Activated T-cell treated with anti-CD3 and anti-CD28 coated beads, Interleukin-2, amount 50 U/mL, for 48 hours (primary cell): ENCODE data around the gene HNMT.
A peak's percentile ranks its signal among the peaks of the same experiment; 100 is the strongest.
"Not testable (repeated sequence)": the region's sequence is repeated elsewhere in the genome, so short reads cannot be mapped to it uniquely, and the experiment has no call there.

ENCODE experiments used
- DNase-seq, 2 experiments: peaks; one replicate each; pipeline ENCODE4 v3.0.0-alpha.2; 2020

The HNMT gene

GRCh38 chr2:137947032-137947727 lies 17.1 kb upstream of the HNMT start:
- no peak for DNase-seq

GRCh38 chr2:137947728-137948336 lies 16.4 kb upstream of the HNMT start:
- peak; percentile 37 to 38 for DNase-seq

GRCh38 chr2:137948894-137949293 lies 15.4 kb upstream of the HNMT start:
- DNase-seq: no peak

GRCh38 chr2:137950238-137950637 lies 14.0 kb upstream of the HNMT start:
- no peak for DNase-seq

GRCh38 chr2:137951586-137951985 lies 12.7 kb upstream of the HNMT start:
- DNase-seq: no peak

- DNase-seq: no peak
Measured at GRCh38 chr2:137952586-137953129, 11.6 kb upstream of the HNMT start.

- no peak for DNase-seq
Measured at GRCh38 chr2:137955536-137955935, 8.7 kb upstream of the HNMT start.

- no peak for DNase-seq
Measured at GRCh38 chr2:137957033-137957432, 7.2 kb upstream of the HNMT start.

GRCh38 chr2:137959166-137959565 lies 5.1 kb upstream of the HNMT start:
- no peak for DNase-seq

GRCh38 chr2:137960223-137960622 lies 4.0 kb upstream of the HNMT start:
- DNase-seq: no peak

GRCh38 chr2:137961602-137962001 lies 2.7 kb upstream of the HNMT start:
- DNase-seq: no peak

GRCh38 chr2:137963535-137964065 lies 673 bp upstream of the HNMT start:
- DNase-seq: no peak

- no peak for DNase-seq
Measured at GRCh38 chr2:137964859-137965459, 686 bp downstream of the HNMT start.

- no peak for DNase-seq
Measured at GRCh38 chr2:137966043-137966442, 1.8 kb downstream of the HNMT start.

- DNase-seq: no peak
Measured at GRCh38 chr2:137967042-137967441, 2.8 kb downstream of the HNMT start.

GRCh38 chr2:137968477-137969417 lies 4.5 kb downstream of the HNMT start:
- no peak for DNase-seq

GRCh38 chr2:137969418-137969765 lies 5.1 kb downstream of the HNMT start:
- DNase-seq: no peak

- no peak for DNase-seq
Measured at GRCh38 chr2:137969876-137970275, 5.6 kb downstream of the HNMT start.

GRCh38 chr2:137971259-137971658 lies 7.0 kb downstream of the HNMT start:
- DNase-seq: not testable (repeated sequence)

- DNase-seq: no peak
Measured at GRCh38 chr2:137973280-137973679, 9.0 kb downstream of the HNMT start.

GRCh38 chr2:137975280-137976271 lies 11.3 kb downstream of the HNMT start:
- DNase-seq: no peak
